SK-N-DZ (cell line): Measurements from ENCODE around the gene ACTR1A.
"Not testable (repeated sequence)": the region's sequence is repeated elsewhere in the genome, so short reads cannot be mapped to it uniquely, and the experiment has no call there.

Source experiments
- DNase-seq: peaks from one replicate; pipeline ENCODE4 v3.0.0-alpha.2; 2015; ENCODE audit warnings: low spot score

The ACTR1A gene

DNA sequence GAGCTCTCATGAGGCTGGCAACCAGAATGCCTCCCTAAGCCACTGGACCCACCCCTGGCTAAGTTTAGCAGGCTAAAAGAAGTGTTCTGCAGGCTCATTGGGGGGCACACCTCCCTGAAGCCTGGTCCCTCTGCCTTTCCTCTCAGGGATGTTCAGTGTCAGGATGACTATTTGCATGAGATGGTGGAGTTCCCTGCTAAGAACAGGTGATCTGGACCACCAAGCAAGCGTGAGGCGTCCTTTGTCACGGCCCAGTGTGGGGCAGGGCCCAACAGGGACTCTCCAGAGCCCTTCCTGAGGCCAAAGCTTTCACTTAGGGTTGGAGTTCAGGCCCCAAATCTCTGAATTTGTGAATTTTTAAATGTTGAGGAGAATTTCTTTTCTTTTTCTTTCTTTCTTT lies 13.2 kb upstream of the ACTR1A start:
- no peak for DNase-seq

GRCh38 chr10:102514487-102515311 lies 12.2 kb upstream of the ACTR1A start:
- DNase-seq, result no peak

DNA sequence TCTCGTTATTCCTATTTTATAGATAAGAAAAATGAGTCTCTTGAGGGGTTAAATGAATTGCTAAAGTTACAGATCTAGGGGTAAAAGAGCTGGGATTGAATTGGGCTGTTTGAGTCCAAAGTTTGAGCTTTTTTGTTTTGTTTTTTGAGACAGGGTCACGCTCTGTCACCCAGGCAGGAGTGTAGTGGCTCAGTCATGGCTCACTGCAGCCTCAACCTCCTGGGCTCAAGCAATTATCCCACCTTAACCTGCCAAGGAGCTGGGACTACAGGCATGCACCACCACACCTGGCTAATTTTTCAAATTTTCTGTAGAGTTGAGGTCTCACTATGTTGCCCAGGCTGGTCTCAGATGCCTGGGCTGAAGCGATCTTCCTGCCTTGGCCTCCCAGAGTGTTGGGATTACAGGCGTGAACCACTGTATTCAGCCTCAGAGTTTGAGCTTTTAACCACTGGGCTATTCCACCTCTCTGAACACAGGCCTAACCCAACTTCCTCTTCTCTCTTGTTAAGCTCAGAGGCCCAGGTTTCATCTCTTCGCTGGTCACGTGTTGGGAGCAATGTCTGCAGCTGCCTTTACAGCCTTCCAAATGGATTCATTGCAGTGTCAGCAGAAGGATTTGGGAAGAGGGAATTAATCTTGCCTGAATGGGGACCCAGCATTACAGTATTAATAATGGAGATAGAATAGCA lies 9.2 kb upstream of the ACTR1A start:
- DNase-seq, result no peak

DNA sequence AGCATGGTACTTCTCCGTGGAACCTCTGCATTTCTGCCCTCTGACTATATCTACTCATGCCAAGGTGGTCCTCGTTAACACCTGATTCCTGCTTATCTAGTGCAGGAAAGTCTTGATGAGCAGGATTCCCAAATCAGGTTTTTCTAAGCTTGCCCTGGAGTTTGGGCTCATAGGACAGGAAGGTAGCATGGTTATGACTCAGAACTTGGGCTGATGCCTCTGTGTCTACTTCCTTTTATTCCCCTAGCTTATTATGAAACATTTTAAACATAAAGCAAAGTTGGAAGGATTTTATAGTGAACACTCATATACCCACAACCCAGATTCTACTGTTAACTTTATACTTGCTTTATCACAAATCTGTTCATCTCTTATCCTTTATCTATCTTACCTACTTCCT lies 6.9 kb upstream of the ACTR1A start:
- no peak for DNase-seq

GRCh38 chr10:102508506-102508905 lies 6.0 kb upstream of the ACTR1A start:
- DNase-seq, result no peak

DNA sequence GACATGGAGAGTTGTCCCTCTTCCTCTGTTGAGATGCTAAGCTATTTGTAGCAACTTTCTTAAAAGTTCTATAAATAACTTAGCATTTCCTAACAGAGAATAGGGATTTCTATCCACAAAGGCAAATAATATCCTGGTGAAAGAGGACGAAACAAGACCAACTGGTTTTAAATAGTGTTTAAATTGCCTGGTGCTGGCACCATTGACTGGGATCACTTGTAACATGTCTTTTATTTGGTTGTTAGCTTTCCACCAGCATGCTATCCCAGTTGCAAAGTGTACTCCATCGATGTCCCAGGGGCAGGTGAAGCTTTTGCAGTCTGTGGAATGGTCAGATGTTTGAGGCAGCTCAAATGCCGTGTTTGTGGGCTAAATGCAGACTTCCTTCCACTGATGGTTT lies 5.0 kb upstream of the ACTR1A start:
- no peak for DNase-seq

DNA sequence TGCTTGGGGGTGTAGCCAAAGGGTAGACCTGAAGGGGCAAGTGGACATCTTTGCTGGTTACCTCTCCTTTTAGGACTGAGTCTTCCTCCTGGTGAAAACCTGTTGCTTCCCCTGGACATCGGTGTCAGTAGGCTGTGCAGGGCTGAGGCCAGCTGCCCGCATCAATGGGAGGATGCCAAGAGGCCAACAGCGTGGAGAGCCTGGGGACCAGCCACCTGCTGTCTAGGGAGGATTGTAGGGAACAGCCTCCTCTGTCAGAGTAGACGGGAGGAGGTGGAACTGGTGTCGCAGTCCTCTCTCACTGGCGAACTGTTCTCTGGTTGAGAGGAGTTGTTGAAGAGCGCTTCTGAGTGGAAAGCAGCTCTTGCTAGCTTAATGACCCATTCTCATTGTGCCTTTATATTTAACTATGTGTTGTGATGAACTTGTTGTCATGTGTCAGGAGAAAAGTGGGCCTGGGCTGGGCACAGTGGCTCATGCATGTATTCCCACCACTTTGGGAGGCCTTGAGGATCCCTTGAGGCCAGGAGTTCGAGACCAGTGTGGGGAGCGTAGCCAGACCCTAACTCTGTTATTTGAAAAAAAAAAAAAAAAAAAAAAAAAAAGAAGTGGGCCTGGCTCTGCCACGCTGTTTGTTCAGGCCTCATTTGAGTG lies 3.1 kb upstream of the ACTR1A start:
- no peak for DNase-seq

- DNase-seq, result no peak
These were observed 2.4 kb upstream of the ACTR1A start for GRCh38 chr10:102504976-102505300.

- peak; percentile 51 for DNase-seq
These were observed 1.9 kb upstream of the ACTR1A start for GRCh38 chr10:102504179-102504975.

- peak; percentile 99 for DNase-seq
These were observed 1.0 kb upstream of the ACTR1A start, which contains the start of gene SUFU for GRCh38 chr10:102503264-102504178. TSS of gene SUFU (plus strand) at chr10:102503972. CDS start at chr10:102504153, 181 bp downstream.

- DNase-seq, result peak; percentile 99
These were observed 529 bp downstream of the ACTR1A start for GRCh38 chr10:102502029-102502336.

GRCh38 chr10:102501201-102502028 lies 1.1 kb downstream of the ACTR1A start:
- DNase-seq, result no peak

DNA sequence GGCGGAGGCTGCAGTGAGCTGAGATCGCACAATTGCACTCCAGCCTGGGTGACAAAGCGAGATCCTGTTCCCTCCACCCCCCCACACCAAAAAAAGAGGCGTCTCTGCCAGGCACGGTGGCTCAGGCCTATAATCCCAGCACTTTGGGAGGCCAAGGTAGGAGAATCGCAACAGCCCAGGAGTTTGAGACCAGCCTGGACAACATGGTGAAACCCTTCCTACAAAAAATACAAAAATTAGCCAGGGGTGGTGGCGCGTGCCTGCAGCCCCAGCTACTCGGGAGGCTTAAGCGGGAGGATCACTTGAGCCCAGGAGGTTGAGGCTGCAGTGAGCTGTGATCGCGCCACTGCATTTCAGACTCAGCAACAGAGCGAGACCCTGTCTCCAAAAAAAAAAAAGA lies 1.8 kb downstream of the ACTR1A start:
- DNase-seq, result not testable (repeated sequence)

- no peak for DNase-seq
These were observed 3.2 kb downstream of the ACTR1A start for GRCh38 chr10:102499356-102499755.

DNA sequence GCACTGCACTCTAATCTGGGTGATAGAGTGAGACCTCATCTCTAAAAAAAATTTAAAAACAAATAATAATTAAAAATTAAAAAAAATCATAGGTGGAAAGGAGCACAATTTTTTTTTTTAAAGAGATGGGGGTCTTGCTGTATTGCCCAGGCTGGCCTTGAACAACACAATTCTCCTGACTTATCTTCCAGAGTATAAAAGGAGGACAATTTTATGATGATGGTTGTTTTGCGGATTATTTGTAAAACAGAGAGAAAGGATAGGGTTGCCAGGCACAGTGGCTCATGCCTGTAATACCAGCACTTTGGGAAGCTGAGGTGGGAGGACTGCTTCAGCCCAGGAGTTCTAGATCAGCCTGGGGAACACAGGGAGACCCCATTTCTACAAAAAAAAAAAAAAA lies 5.0 kb downstream of the ACTR1A start:
- DNase-seq, result no peak

- DNase-seq, result no peak
These were observed 8.7 kb downstream of the ACTR1A start for GRCh38 chr10:102493771-102494170.

DNA sequence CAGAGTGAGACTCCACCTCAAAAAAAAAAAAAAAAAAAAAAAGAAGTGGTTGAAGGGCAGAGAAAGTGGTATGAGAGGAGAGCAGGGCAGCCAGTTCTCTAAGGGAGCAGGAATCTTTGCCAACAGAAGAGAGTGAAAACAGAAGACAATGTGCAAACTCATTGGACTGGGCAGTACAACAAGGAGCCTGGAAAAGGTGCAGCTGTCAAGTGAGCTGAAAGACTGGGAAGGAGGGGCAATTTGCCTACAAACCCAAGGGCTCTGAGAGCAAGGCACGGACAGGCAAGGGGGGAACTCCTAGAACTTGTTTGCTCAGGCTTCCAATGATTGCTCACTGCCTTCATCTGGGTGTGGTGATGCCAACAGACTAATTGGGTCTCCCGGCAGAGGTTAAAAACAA lies 9.5 kb downstream of the ACTR1A start:
- DNase-seq, result no peak

DNA sequence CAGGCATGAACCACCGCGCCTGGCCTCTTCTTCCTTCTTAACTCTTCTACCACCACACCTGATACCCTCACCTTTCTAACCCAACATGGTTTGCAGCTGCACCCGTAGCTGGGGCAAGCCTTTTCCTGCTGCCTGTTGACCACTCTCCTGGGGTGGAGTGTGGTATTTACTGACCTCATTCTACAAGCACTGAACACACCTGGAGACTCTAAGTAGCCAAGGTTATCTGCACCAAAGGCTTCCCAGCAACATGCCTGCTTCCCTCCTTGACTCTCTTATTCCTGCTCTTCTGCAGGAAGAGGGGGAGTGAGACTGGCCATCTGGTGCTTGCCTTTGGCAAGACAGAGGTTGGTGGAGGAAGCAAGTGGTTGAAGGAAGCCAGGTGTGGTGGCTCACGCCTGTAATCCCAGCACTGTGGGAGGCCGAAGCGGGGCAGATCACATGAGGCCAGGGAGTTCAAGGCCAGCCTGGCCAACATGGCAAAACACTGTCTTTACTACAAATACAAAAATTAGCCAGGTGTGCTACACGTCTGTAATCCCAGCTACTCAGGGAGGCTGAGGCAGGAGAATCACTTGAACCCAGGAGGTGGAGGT lies 10.1 kb downstream of the ACTR1A start:
- no peak for DNase-seq

DNA sequence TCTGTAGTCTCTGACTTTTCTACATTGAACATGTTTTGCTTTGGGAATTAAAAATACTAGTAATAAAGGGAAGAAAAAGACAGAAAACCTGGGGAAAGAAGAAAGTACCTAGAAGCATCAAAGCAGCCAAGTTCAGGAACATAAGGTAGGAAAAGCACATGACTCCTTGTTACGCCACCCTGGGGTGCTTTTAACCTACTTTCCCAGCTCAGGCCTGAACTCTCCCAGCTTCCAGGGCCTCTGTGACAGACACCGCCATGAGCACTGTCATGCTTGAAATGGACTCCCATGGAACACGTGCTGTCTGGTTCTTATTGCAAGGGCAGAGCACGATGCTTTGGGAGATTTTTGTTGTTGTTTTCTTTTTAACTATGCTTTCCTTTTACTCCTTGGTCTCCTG lies 11.4 kb downstream of the ACTR1A start:
- no peak for DNase-seq
